Right ventricle myocardium inferior (tissue), 1 donor: ENCODE results near the gene MAEA. TPM values are rescaled to one million over a fixed set of nuclear protein-coding genes. Genes with fewer than 3 reads are reported as not detected.

Source experiments
- total RNA-seq: library from RNA; stranded (reverse); fragmentation: NEBNext Ultra II Directional; extraction: Animal tissue kit (Norgen Biotek cat#: 25700); gene quantifications from one replicate; pipeline ENCODE4 v1.2.1, GENCODE V29; 2021
- donor health status: DM: no; HTN: yes; CAD: no; lungs with severe emphysema.

MAEA gene
- total RNA-seq, 1 donor from 2014 or later = 50.4 TPM

Other genes with a start within 250 kb of the MAEA start
- gene RNF212, start 176.3 kb upstream of the MAEA start, total RNA-seq = 1.7 TPM
- 22.6 TPM for gene SPON2, start 117.3 kb upstream of the MAEA start, total RNA-seq
- gene CTBP1, start 40.8 kb upstream of the MAEA start, total RNA-seq = 121 TPM
- 6.5 TPM for gene UVSSA, start 57.3 kb downstream of the MAEA start, total RNA-seq
- not detected for gene NKX1-1, start 116.6 kb downstream of the MAEA start, total RNA-seq